Panc1 (cell line): ENCODE data around the gene LRRC8C.

Experiments used
- POLR2AphosphoS5 ChIP-seq: IDR thresholded peaks from 2 replicates; pipeline ENCODE4 v1.6.1; 2012; ENCODE audit warnings: mild to moderate bottlenecking, low read depth, low read length, moderate library complexity
- REST ChIP-seq, 2 experiments: IDR thresholded peaks; 2 replicates each; pipeline ENCODE4 v1.6.1; 2011 to 2012; ENCODE audit warnings: low read depth in 2 of 2, control low read depth in 1 of 2, low read length in 1 of 2, mild to moderate bottlenecking in 1 of 2, moderate library complexity in 1 of 2; ENCODE audit not compliant: insufficient read depth in 1 of 2
- SIN3A ChIP-seq: IDR thresholded peaks from 2 replicates; pipeline ENCODE4 v1.6.1; 2012; ENCODE audit warnings: low read depth, mild to moderate bottlenecking, low read length, moderate library complexity, borderline replicate concordance; ENCODE audit not compliant: insufficient read depth
- TF ChIP-seq, protein P1 (sequence below): fragments of 450-650 bp; IDR thresholded peaks from 2 replicates; pipeline ENCODE4 v1.5.1; 2017; ENCODE audit warnings: mild to moderate bottlenecking

DNA sequence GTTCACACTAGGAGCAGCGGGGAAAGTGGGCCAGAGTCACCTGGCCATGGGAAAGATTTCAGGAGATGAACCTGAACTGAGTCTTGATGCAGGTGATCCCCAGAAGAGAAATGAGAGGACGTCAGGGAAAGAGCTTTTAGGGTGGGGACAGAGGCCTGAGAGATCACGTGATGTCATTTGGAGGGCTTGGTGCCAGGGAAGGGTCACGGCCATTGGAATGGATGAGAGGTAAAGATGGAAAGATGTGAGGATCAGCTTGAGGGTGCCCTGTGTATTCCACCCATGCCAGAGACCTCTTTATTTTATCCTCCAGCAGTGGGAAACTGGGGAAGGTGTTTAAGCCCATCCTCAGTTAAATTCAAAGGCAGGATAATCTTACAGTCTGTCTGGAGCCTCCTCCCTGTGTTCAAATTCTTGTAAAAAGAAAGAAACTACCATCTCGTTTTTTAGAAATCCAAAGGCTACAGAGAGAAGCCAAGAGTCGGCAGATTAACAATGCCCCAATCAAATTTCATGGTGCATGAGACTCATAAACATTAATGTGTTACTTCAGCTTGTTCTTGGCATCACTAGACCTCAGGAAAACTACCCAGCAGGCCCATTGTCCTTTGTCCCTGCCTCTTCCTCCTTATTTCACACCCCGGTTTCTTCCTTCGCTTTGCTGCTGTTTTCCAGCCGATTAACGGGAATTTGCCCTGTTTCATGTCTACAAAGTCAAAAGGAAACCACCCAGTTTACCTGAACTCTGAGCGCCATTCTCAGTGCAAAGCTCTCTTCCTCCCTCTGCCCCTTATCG is 94.8 kb downstream of the LRRC8C start:
- TF ChIP-seq, protein P1, sequence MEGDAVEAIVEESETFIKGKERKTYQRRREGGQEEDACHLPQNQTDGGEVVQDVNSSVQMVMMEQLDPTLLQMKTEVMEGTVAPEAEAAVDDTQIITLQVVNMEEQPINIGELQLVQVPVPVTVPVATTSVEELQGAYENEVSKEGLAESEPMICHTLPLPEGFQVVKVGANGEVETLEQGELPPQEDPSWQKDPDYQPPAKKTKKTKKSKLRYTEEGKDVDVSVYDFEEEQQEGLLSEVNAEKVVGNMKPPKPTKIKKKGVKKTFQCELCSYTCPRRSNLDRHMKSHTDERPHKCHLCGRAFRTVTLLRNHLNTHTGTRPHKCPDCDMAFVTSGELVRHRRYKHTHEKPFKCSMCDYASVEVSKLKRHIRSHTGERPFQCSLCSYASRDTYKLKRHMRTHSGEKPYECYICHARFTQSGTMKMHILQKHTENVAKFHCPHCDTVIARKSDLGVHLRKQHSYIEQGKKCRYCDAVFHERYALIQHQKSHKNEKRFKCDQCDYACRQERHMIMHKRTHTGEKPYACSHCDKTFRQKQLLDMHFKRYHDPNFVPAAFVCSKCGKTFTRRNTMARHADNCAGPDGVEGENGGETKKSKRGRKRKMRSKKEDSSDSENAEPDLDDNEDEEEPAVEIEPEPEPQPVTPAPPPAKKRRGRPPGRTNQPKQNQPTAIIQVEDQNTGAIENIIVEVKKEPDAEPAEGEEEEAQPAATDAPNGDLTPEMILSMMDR, result no peak
- TF ChIP-seq REST (IDR thresholded peaks at IDR 0.05; ENCODE audit: insufficient read depth in 1 of 2, low read depth in 2 of 2, low read length in 1 of 2) (no peak), POLR2AphosphoS5 (no peak), SIN3A (no peak)
